Measurements from ENCODE around the gene FAHD2B.
"Not testable (repeated sequence)": the region's sequence is repeated elsewhere in the genome, so short reads cannot be mapped to it uniquely, and the experiment has no call there.

FAHD2B gene, protein sequence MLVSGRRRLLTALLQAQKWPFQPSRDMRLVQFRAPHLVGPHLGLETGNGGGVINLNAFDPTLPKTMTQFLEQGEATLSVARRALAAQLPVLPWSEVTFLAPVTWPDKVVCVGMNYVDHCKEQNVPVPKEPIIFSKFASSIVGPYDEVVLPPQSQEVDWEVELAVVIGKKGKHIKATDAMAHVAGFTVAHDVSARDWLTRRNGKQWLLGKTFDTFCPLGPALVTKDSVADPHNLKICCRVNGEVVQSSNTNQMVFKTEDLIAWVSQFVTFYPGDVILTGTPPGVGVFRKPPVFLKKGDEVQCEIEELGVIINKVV

DNA sequence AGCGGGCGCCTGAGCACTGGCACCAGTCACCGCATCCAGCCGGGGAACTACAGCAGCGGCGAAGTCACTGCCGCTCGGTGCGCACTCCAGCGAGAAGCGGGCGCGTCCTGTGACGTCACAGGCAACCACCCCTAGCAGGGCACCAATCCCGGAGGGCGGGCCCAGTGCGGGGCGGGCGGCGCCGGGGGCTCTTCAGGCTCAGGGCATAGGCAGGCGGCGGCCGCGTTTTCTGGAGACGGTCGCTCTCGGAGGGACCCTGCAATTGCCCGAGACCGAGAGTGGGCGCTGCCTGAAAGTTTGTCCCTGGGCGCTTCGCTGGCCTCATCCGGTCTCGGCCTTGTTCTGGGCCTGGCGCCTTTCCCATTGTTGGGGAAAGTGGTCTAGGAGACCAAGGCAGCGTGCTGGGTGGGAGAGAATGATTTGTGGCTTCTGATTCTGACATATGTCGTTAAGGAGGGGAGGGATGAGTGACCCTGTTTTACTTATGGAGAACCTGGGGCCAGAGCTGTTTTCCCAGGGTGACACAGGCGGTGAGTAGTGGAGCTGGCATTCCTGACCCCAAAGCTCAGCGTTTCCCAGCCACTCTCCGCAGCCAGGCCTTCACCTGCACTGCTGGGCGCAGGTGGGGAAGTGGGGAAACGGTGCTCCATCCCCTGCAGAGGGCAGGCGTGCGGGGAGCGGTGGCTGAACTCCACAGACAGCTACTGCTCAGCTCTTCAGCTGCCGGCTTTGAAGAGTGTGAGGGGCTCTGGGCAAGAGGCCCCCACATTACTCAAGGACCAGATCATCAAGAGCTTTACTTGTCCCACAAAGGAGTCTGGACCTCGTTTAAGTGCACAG is at the start of gene FAHD2B:
Gene FAHD2B (minus strand): TSS at position 111 of the 840 bp plus-strand sequence. CDS start 3,176 bp downstream, outside the sequence.
- peak; percentile 60 for DNase-seq (ENCODE audit: low spot score)

DNA sequence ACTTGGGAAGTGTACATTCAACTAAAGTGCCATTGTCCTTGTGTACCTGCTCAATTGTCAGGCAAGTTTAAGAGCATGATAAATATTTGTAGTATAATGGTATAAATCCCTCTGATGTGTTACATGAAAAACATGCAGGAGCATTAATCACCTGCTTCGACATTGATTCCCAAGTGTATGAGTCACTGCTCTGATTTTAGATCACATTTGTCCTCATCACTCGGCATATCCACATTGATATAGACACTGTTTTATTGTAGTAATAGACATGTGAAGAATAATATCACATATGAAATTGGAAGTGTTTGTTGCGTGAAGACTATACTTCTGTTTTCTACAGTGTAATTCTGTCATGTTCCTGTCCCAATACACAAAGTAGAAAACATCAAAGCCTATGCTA is 49.3 kb upstream of the FAHD2B start:
- DNase-seq (ENCODE audit: low spot score) = not testable (repeated sequence)

DNA sequence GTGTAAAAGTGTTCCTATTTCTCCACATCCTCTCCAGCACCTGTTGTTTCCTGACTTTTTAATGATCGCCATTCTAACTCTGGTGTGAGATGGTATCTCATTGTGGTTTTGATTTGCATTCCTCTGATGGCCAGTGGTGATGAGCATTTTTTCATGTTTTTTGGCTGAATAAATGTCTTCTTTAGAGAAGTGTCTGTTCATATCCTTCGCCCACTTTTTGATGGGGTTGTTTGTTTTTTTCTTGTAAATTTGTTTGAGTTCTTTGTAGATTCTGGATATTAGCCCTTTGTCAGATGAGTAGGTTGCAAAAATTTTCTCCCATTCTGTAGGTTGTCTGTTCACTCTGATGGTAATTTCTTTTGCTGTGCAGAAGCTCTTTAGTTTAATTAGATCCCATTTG is 34.4 kb upstream of the FAHD2B start:
- not testable (repeated sequence) for DNase-seq (ENCODE audit: low spot score)

DNA sequence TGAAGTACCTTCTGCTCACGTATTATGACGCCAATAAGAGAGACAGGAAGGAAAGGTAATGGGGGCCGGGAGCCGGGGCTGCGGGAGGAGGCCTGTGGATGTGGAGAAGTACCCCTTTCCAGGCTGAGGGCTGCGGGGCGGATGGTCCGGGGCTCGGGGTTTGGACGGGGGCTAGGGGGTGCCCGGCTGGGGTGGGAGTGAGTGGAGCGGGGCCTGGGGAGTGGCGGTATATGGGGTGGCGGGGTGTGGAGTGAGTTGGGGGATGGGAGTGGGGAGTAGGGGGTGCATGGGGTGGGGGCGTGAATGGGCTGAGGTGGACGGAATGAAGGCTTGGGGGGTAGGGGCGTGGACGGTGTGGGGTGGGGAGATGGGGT is 19.2 kb upstream of the FAHD2B start:
- DNase-seq (ENCODE audit: low spot score) = not testable (repeated sequence)

DNA sequence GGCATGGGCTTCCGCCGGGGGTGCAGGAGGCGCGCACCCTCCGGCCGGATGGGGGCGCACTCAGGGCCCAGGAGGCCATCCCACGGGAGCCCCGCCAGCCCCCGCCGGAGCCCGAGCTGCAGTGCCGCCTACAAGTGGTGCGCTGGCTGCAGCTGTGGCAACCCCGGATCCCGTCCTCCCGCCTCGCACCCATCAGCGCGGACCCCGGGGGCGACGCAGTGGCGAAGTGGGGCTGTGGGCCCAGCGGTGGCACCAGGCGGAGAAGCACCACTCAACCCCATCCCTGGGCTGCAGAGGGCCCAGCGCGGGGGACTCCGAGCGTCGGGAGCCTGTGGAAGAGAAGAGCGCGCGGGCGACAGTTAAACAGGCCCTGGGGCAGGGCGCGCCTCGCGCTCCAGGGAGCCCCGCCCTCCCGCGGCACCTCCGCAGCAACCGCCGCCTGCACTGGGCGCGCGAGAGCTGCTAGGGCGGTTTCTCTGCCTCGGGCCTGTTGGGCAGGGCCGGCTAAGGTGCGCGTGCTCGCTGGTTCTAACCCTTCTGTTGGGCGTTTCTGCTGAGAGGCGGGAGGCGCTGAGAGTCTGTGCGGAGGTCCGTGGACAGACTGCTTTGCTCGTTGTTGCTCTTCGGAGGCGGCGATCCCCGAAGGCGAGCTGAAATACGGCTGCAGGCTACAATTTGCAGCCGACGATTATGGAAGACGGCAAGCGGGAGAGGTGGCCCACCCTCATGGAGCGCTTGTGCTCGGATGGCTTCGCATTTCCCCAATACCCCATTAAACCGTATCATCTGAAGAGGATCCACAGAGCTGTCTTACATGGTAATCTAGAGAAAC is 18.6 kb upstream of the FAHD2B start, which contains the start of gene ANKRD36:
Gene ANKRD36 (plus strand): TSS at position 104 of the 832 bp plus-strand sequence. CDS start 587 bp downstream, at position 691.
- peak; percentile 74 for DNase-seq (ENCODE audit: low spot score)

DNA sequence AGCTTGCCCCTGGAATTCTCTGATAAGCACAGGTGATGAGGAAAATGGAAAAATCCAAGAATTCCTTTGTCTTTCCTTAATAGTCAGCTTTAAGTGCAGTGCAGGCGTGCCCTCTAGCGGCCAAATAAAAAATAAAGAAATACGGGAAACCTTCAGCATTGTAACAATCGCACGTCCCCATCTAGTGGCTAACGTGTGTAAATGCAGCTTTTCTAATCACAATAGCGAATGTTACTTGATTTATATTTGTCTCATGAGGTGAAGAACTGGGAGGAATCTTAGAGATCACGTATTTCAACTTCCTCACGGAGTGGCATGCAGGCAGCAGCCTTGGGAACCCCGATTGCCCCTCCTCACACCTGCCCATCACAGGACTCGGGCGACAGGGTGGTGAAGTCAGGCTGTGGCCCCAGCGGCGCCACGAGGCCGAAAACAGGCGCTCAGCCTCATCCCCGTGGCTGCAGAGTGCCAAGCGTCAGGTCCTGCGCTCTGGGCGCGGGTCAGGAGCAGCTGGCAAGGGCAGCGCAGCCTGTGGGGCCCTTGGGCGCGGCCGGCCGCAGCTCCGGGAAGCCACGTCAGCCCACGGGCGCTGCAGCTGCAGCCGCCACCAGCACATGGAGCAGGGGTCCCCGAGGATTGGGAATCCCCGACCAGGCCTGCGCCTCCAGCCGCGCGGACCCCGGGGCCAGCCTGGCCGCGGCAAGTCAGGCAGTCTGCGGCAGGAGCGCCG is 17.8 kb upstream of the FAHD2B start:
- peak; percentile 50 for DNase-seq (ENCODE audit: low spot score)

DNA sequence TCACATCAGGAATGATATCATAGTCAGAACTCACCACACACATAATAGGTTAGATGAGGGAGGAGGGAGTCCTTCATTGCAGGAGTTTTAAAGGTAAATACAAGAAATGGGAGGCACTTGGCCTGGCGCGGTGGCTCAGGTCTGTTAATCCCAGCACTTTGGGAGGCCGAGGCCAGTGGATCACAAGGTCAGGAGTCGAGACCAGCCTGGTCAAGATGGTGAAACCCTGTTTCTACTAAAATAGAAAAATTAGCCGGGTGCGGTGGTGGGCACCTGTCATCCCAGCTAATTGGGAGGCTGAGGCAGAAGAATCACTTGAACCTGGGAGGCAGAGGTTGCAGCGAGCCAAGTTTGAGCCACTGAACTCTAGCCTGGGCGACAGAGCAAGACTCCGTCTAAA is 16.6 kb upstream of the FAHD2B start:
- not testable (repeated sequence) for DNase-seq (ENCODE audit: low spot score)

DNA sequence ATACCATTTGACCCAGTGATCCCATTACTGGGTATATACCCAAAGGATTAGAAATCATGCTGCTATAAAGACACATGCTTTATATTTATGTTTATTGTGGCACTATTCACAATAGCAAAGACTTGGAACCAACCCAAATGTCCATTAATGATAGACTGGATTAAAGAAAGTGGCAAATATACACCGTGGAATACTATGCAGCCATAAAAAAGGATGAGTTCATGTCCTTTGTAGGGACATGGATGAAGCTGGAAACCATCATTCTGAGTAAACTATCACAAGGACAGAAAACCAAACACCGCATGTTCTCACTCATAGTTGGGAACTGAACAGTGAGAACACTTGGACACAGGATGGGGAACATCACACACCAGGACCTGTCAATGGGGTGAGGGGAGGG is 12.2 kb upstream of the FAHD2B start:
- DNase-seq (ENCODE audit: low spot score) = not testable (repeated sequence)

DNA sequence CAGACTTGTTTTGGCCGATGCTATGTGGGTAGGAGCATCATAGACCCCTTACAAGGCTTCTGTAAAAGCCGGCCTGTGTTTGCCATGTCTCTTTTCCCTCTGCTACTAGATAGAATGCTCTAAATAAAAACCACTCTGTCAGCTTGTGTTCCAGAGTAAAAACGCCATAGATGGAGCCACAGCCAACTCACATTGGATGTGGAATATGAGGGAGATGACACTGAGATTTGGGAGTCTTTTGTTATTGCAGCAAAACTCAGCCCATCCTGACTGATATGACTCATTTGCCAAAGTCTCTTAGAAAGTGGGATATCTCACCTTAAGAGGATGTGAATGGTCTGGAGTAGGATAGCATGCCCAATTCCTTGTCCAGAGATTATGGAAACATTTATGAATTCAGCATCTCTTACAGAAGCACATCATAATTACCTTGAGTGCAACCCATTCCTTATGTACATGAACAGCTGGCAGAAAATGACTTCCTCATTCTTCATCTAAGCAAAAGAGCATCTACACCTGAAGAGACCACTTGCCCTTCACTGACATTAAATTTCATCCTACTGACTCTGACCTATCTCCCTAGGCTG is 4.2 kb upstream of the FAHD2B start:
- DNase-seq (ENCODE audit: low spot score) = not testable (repeated sequence)

DNA sequence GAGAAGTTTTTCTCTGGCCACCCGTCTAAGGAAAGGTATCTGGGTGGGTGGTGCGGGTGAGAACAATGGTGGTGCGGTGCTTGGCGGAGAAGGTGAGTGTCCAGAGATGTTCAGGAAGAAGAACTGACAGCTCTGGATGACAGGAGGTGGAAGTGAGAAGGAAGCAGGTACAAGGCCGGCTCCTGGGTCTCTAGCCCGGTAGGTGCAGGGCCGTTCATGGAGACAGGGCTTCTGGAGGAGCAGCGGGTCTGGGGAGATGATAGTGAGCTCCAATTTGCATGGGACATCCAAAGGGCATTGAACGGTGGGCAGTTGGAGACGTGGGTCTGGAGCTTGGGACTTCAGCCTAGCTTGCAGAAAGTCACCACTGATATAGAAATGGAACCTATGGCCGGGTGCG is 979 bp upstream of the FAHD2B start:
- DNase-seq (ENCODE audit: low spot score) = no peak

DNA sequence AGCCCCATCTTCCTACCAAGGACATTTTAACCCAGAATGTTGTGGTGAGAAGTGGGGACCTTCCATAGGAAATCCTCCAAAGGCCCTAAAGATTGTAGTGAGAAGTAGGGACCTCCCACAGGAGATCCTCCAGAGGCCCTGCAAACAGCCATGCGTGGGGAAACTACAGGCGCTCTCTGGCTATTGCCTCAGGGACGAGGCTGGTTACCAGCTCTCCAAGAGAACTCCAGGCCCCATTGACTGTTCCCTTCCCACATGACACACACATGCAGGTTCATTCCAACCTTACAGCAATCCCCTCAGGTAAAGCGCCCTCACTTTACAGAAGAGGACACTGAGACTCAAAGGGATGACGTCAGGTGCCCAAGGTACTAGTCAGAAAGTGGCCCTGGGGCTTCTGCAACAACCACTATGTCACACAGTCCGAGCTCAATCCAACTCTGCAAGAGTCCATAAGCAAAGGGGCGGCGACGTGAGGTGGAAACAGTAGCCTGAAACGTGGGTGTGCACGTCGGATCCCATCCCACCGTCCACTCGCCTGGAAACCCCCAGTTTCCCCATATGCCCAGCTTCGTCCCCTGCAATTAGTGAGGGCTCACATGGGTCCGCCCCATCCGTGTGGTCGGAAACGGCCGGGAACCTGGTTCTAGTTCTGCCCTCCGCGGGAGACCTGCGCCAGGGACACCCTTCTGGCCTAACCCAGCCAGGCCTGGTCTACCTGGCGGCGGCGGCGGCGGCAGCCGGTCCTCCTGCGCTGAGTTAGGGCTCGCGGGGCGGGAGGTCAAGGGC is 505 bp downstream of the FAHD2B start:
- not testable (repeated sequence) for DNase-seq (ENCODE audit: low spot score)

DNA sequence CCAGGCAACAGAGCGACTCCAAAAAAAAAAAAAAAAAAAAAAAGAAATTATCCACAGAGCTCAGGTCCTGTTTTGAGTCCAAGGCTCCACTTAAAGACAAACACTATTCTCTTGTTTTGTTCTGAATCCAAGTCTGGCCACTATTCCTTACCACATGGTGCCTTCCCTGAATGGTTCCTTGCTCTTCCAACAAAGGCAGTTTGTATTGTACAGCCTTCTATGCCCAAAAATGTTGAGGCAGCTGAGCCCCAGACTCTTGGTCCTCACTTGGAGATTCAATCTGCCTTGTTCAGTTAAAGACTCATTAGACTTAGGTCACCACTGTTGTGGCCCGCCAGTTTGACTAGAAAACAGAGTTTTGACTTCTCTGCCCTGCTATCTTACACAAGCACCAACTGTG is 1.7 kb downstream of the FAHD2B start:
- DNase-seq (ENCODE audit: low spot score) = not testable (repeated sequence)

DNA sequence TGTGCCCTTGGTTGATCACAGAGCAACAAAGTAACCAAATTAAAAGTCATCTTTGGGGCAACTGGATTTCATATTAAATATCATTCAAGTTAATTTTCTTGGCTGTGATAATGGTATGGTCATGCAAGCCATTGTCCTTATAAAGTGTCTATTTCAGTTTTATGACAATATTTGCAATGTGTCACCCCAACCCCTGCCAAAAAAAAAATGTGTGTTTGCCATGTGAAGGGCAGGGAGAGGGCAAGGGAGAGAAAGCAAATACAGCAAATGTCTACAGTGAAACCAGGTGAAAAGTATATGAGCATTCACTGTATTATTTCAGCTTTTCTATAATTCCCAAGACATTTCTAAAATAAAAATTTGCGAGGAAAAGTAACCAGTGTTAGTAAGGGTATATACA is 6.0 kb downstream of the FAHD2B start:
- DNase-seq (ENCODE audit: low spot score) = not testable (repeated sequence)

DNA sequence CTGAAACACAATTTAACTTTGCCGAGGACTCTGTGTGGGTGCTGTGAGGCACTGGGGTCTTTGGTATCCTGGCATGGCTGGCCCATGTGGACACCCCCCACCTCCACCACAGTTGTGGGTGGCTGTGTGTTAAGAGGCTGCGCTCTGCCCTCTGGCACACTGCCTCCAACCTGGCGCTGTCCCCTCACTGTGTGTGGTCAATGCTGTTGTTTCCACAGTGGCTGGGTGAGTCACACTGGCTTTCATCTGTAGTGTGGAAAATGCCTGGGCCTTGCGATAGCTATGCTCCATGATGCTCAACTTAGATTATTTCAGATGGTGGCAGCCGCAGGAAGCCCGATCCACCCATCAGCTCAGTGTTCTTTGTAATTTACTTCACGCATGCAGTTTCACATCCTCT is 9.6 kb downstream of the FAHD2B start:
- not testable (repeated sequence) for DNase-seq (ENCODE audit: low spot score)

DNA sequence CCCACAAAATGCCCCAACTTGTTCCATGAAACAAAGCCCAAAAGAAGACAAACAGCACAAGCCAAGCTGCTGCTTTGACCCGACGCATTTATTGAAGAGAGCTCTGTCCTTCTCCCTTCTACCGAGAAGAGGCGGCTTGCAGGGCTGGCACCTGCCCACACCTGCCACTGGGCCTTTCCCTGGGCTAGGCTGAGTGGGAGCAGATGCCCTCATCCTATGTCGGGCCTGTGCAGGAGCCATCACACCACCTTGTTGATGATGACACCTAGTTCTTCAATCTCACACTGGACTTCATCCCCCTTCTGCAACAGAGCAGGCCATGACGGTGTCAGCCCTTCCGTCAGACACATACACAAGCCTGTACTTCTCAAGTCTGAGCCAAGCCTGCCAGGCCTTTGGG is 11.2 kb downstream of the FAHD2B start:
- not testable (repeated sequence) for DNase-seq (ENCODE audit: low spot score)

DNA sequence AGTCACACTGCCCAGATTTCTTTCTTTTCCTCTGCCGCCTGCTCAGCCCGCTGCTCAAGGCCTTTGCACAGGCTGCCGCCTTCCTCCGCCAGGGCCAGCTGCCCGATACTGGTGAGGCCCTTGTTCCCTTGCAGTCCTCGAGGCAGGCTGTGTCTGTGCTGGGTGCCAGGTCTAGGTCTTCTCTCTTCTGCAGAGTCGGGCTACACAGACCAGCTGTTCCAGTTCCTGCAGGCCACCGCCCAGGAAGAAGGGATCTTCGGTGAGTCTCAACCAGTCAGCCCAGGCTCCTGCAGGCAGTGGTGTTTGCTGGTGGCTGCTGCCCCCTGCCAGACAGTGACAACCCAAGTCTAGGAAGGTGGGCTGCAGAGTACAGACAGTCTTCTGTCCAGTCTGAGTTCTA is 12.5 kb downstream of the FAHD2B start:
- not testable (repeated sequence) for DNase-seq (ENCODE audit: low spot score)

DNA sequence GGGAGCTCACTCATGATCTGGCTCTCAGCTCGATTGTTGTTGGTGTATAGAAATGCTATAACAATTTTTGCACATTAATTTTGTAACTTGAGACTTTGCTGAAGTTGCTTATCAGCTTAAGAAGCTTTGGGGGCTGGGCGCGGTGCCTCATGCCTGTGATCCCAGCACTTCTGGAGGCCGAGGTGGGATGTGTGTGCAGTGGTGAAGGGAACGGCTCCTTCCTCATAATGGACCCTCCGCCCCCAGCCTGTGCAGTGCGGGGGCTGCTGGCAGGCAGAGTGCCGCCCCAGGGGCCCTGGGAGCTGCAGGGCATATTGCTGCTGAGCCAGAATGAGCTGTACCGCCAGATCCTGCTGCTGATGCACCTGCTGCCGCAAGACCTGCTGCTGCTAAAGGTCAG is 13.8 kb downstream of the FAHD2B start:
- not testable (repeated sequence) for DNase-seq (ENCODE audit: low spot score)

DNA sequence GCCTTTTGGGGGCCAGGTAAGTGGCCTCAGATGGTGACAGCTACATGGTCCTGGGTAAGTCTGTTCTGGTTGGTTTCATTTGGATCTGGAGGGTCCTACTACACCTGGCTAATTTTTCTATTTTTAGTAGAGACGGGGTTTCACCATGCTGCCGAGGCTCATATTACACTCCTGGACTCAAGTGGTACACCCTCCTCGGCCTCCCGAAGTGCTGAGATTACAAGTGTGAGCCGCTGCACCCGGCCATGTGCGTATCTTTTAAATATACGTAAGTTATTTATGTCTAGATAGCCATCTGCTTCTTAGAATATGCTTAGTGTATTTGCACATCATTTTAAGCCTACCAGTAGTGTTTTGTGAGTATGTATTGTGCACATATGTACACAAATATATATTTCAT is 17.5 kb downstream of the FAHD2B start:
- DNase-seq (ENCODE audit: low spot score) = not testable (repeated sequence)

DNA sequence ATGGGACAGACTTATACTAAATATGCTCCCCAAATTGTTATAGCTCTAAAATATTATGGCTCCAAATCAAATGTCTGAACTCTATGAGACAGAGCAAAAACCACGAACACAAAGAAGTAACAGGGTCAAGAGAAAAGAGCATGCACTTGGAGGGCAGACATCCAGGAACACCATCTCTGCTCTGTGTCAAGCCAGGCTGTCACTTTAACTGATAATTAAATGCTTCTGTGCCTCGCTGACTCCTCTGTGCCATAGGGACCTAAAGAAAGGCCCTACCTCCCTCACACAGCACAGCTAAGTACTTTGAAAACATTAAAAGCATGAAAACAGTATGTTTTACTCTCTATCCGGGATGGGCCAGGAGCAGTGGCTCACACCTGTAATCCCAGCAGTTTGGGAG is 23.8 kb downstream of the FAHD2B start:
- not testable (repeated sequence) for DNase-seq (ENCODE audit: low spot score)

DNA sequence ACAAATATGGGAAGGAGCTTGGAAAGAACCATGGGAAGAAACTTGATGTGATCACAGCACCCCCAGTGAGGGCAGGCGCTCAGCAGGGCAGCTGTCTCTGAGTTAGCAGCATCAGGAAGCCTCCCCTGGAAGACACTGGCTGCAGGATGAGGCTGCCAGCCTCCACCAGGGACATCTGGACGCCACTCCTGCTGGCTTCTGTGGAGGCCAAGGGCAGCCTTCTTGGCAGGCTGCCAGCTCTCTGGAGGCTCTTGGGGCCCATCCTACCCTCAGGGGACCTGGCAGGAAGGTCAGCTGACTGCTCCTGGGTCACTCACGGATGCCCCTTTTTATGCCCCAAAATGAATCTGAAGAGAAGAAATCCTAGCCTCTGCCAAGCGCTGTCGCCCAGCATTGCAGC is 26.0 kb downstream of the FAHD2B start:
- DNase-seq (ENCODE audit: low spot score) = not testable (repeated sequence)

All from hematopoietic multipotent progenitor cell treated with erythropoietin and hydrocortisone succinate and interleukin-3 and kit ligand, for 17 days (in vitro differentiated cells).